Measurements from ENCODE around the gene USP33. TPM values are rescaled to one million over a fixed set of nuclear protein-coding genes. Genes with fewer than 3 reads are reported as not detected.
"Not testable (repeated sequence)": the region's sequence is repeated elsewhere in the genome, so short reads cannot be mapped to it uniquely, and the experiment has no call there.

Gene USP33
- total and polyA plus RNA-seq, 10 of the 15 experiments (the other 5 are each of a cell fraction or from before 2014, with no cell fraction given): 13.1 to 49.9 (median 32.2) TPM

DNA sequence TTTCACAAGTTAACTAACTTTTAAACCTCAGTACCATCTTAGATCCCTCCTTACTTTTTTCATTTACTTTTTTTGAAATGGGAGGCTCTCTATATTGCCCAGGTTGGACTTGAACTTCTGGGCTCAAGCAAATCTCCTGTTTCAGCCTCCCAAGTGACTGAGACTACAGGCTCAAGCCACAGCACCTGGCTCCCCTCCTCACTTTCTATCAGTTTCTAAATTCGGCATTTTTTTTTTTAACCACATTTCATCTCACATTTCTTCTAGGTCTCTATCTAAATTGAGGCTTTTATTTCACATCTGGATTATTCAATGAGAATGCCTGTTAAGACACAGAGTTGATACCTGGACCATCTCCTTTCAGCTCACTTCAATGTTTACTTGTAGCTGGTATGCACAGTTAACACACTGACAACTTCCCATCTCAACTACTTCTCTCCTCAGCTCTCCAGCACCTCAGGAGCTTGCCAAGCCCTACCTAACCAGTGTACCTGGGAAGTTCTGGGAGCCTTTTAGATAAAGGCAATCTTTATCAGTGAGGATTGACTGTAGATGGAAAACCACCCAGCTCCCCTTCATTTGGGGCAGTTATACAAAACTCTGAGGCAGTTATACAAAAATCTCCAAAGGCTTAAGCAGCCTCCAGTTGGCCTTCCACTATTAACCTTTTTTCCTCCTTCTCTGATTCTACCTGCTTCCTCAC, 3.4 kb downstream of the USP33 start:
- Histone ChIP-seq H3K9me3 (replicated peaks; ENCODE audit: control insufficient read depth, insufficient read depth, low read length) (no peaks in the 10 kb centered on the region), H3K27me3 (replicated peaks in 1 of 2; ENCODE audit: control insufficient read depth in 2 of 2, insufficient read depth in 2 of 2, low read length in 1 of 2) (no peaks in the 10 kb centered on the region), H3K4me2 (ENCODE audit: control insufficient read depth, insufficient read depth) (peak overlapping the region; percentile 69), H3K36me3 (ENCODE audit: control insufficient read depth in 2 of 2, insufficient read depth in 2 of 2, low read length in 1 of 2) (no peaks in the 10 kb centered on the region), H3K79me2 (ENCODE audit: control insufficient read depth, insufficient read depth, low read length) (peaks cover 74% of the 10 kb centered on the region), H2AFZ (ENCODE audit: control insufficient read depth, low read depth, low read length) (no peak overlapping the region), H3K27ac (ENCODE audit: control insufficient read depth, insufficient read depth) (no peak overlapping the region), H3K4me1 (ENCODE audit: control insufficient read depth, insufficient read depth, low read length) (peaks cover 8% of the 10 kb centered on the region; the same call in 1 of the 2 replicates), H4K20me1 (ENCODE audit: control insufficient read depth, insufficient read depth) (0 out of 2 replicates have a peak, but pooled peaks cover 3% of the 10 kb centered on the region), H3K9ac (ENCODE audit: control insufficient read depth, insufficient read depth, low read length) (no peak overlapping the region), H3K4me3 (peak overlapping the region; percentile 42; the same call in 1 of the 2 replicates)
- WGBS (ENCODE audit: insufficient coverage, insufficient replicate concordance, low lambda C conversion rate, missing lambda C conversion rate): 0% methylated on average over 1 of the region's 1 CpG
- no TSS peak for BruUV-seq (replicated peaks)
- ATAC-seq (peak; percentile 12; the same call in 1 of the 3 replicates), DNase-seq (ENCODE audit: low read depth, low spot score) (no peak), FAIRE-seq (peak; percentile 72)
- intact Hi-C loops (cut with micrococcal nuclease; ENCODE audit: unreplicated experiment): no loop called here
- ChIA-PET CTCF (interaction anchor here (1.0 to 1.4 kb wide), 3 partner anchors 9 to 25 kb away, joined by 4 read pairs; no protein-coding TSS in a partner anchor), SMC1A (ENCODE audit: uncharacterized antibody, unreplicated experiment) (interaction anchor here (0.6 to 2.1 kb wide), 9 partner anchors 14 to 636 kb away, joined by 3 to 9 read pairs (median 3); no protein-coding TSS in a partner anchor), POLR2A (interaction anchor here (1.4 kb wide), 1 partner anchor 12 kb away, joined by 4 read pairs; no protein-coding TSS in a partner anchor), RAD21 (ENCODE audit: unreplicated experiment) (interaction anchor here (1.3 to 2.0 kb wide), 4 partner anchors 14 to 358 kb away, joined by 4 to 10 read pairs (median 6); partner anchors contain the start of gene MIGA1)
- in situ Hi-C loops (cut with MboI): loop anchor here (25.0 kb wide), 1 partner anchor 881 kb away; the partner anchor contains the start of gene IFI44
- TF ChIP-seq RUNX3 (IDR thresholded peaks at IDR 0.05; ENCODE audit: low read length): peak; percentile 44
- TF ChIP-seq, protein P1, sequence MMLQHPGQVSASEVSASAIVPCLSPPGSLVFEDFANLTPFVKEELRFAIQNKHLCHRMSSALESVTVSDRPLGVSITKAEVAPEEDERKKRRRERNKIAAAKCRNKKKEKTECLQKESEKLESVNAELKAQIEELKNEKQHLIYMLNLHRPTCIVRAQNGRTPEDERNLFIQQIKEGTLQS (IDR thresholded peaks at IDR 0.05; ENCODE audit: borderline replicate concordance, extremely low read depth, low read depth, low read length): no peak

GRCh38 chr1:77749489-77749888, 10.2 kb downstream of the USP33 start:
- H3K4me2 ChIP-seq (ENCODE audit: control insufficient read depth, insufficient read depth); intact Hi-C loops (cut with micrococcal nuclease; ENCODE audit: unreplicated experiment); H3K27ac ChIP-seq (ENCODE audit: control insufficient read depth, insufficient read depth); H3K9ac ChIP-seq (ENCODE audit: control insufficient read depth, insufficient read depth, low read length); ATAC-seq; H3K36me3 ChIP-seq (ENCODE audit: control insufficient read depth in 2 of 2, insufficient read depth in 2 of 2, low read length in 1 of 2); BruUV-seq (replicated peaks); H3K9me3 ChIP-seq (replicated peaks; ENCODE audit: control insufficient read depth, insufficient read depth, low read length); H4K20me1 ChIP-seq (ENCODE audit: control insufficient read depth, insufficient read depth); in situ Hi-C loops (cut with MboI); H3K27me3 ChIP-seq (replicated peaks in 1 of 2; ENCODE audit: control insufficient read depth in 2 of 2, insufficient read depth in 2 of 2, low read length in 1 of 2); FAIRE-seq; SMC1A ChIA-PET (ENCODE audit: uncharacterized antibody, unreplicated experiment); RAD21 ChIA-PET (ENCODE audit: unreplicated experiment); H2AFZ ChIP-seq (ENCODE audit: control insufficient read depth, low read depth, low read length); H3K4me1 ChIP-seq (ENCODE audit: control insufficient read depth, insufficient read depth, low read length); DNase-seq (ENCODE audit: low read depth, low spot score); POLR2A ChIA-PET; H3K4me3 ChIP-seq: not testable (repeated sequence)
- CTCF ChIA-PET: interaction anchor here (0.9 to 1.3 kb wide), 2 partner anchors 34 to 229 kb away, joined by 3 read pairs; partner anchors contain the start of gene FUBP1
- WGBS (ENCODE audit: insufficient coverage, insufficient replicate concordance, low lambda C conversion rate, missing lambda C conversion rate): 98% methylated on average over 4 of the region's 4 CpGs
- peaks cover 42% of the 10 kb centered on the region for H3K79me2 ChIP-seq (ENCODE audit: control insufficient read depth, insufficient read depth, low read length)

All from GM12878 (cell line).